Right lobe of liver (tissue), 6 donors: Measurements from ENCODE around the gene PEPD. TPM values are rescaled to one million over a fixed set of nuclear protein-coding genes. Genes with fewer than 3 reads are reported as not detected.

Experiments
- ATAC-seq, 4 donors: fragments of 200-7000 bp; cut with Tn5 transposase; one replicate each; pipeline ENCODE4 v1.9.1; 2020; ENCODE audit warnings: mild to moderate bottlenecking in 4 of 4, moderate library complexity in 4 of 4
- DNase-seq, 3 donors: peaks; one replicate each; pipeline ENCODE4 v3.0.0-alpha.2; 2020
- H3K27ac ChIP-seq, 3 donors: fragments of 200-600 bp; one replicate each; pipeline ENCODE4 v1.8.0; 2022
- H3K27me3 ChIP-seq, 2 donors: fragments of 200-600 bp; one replicate each; pipeline ENCODE4 v1.8.0; 2022
- H3K36me3 ChIP-seq, 4 donors: fragments of 200-600 bp; sonication (generic) in 1 of 4; one replicate each; pipeline versions ENCODE4 v1.5.1 to v1.8.0; 2017 to 2022; ENCODE audit warnings: control low read depth in 1 of 4
- H3K4me1 ChIP-seq, 4 donors: fragments of 200-600 bp; sonication (generic) in 1 of 4; one replicate each; pipeline versions ENCODE4 v1.5.1 to v1.8.0; 2017 to 2022; ENCODE audit warnings: control low read depth in 1 of 4
- H3K4me3 ChIP-seq, 3 donors: fragments of 200-600 bp; one replicate each; pipeline ENCODE4 v1.8.0; 2022
- H3K9me3 ChIP-seq, 4 donors: fragments of 200-600 bp; sonication (generic) in 1 of 4; one replicate each; pipeline versions ENCODE4 v1.5.1 to v1.8.0; 2017 to 2022; ENCODE audit warnings: control low read depth in 1 of 4
- CTCF ChIP-seq, 4 donors: fragments of 200-600 bp in 3 of 4; fragments of 450-650 bp in 1 of 4; IDR thresholded peaks; one replicate each; pipeline versions ENCODE4 v1.5.1 to v1.8.0; 2016 to 2022; ENCODE audit warnings: antibody characterized with exemption in 4 of 4, mild to moderate bottlenecking in 2 of 4
- POLR2A ChIP-seq: fragments of 450-650 bp; IDR thresholded peaks from one replicate; pipeline ENCODE4 v1.6.1; 2017; ENCODE audit warnings: antibody characterized with exemption, mild to moderate bottlenecking
- WGBS: methylation state at CpG from one replicate; pipeline ENCODE4 v1.1.6; 2018; ENCODE audit warnings: low coverage, low lambda C conversion rate; ENCODE audit not compliant: insufficient coverage; ENCODE audit errors: missing lambda C conversion rate; 5-methylcytosine and 5-hydroxymethylcytosine counted together
- intact Hi-C, 2 donors: fragments of 100-400 bp; cut with DNase I; formaldehyde crosslinking; loops; one replicate each; pipeline versions ENCODE4 v1.11.2 to v1.14.1; 2022
- total RNA-seq, 6 experiments: library from RNA; depleted of rRNA in 2 of 6; stranded (reverse); fragments of >200 nt in 2 of 6; fragmentation: NEBNext Ultra II Directional in 3 of 6; extraction: Animal tissue kit (Norgen Biotek cat#: 25700) in 3 of 6; gene quantifications; one replicate each; pipeline versions ENCODE4 v1.1.0 to v1.2.4, GENCODE V29; 2016 to 2023
- donor health status: DM: no; HTN: yes; CAD: no.
- donor health status: DM: no; HTN: no; CAD: no.
- donor health status: DM: no; HTN: no; CAD: no.
- donor health status: DM: no; HTN: yes; CAD: no.
- donor health status: DM: no; HTN: yes; CAD: no.

PEPD gene
- total RNA-seq, 6 experiments from 2014 or later, result 121 to 261 (median 167) TPM

GRCh38 chr19:33370783-33371182 is 150.8 kb downstream of the PEPD start:
- ATAC-seq (no peak), DNase-seq (no peak)
- 66% methylated on average over 3 of the region's 4 CpGs for WGBS
- intact Hi-C loops, result no loop called here
- Histone ChIP-seq H3K27me3 (no peaks in the 10 kb centered on the region), H3K4me1 (peaks cover 0 to 12% (median 2%) of the 10 kb centered on the region in 4 donors), H3K36me3 (no peaks in the 10 kb centered on the region), H3K4me3 (no peak overlapping the region), H3K27ac (no peak overlapping the region), H3K9me3 (no peaks in the 10 kb centered on the region)
- TF ChIP-seq POLR2A (no peak), CTCF (IDR thresholded peaks at IDR 0.05) (no peak)

DNA sequence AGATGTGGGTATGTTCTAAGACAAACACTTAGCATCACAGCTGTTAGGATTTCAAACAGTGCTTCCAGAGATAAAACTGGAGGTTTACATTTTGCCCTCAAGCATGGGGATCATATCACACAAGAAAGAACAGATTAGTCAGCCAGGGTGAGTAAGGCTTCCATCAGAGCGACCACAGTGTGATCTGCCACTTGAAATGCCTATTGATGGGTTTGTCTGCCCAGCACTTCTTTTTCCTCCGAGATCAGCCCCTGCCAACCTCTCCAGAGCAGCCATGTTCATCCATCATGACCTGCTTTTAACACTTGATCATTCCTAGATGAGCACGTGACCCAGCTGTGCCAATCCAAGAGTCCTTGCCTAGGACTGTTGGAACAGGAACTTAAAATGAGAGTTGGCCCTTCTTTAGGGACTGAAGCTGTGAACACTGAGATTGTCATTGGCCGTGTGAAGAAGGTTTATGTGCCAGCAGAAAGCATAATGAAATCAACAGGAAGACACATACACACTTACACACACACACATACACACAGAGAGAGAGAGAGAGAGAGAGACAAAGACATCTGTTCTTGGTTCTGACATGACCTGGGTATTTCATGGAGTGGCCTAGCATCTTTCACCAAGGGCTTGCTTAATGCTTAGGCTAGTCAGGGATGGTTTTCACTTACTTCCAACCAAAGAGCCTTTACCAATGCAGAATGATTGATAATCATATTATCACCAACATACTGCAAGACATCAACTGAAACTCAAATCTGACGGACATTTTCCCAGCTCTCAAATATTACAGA is 153.3 kb downstream of the PEPD start:
- Histone ChIP-seq H3K27ac (no peak overlapping the region), H3K27me3 (no peaks in the 10 kb centered on the region), H3K4me3 (no peak overlapping the region), H3K9me3 (no peaks in the 10 kb centered on the region), H3K36me3 (no peaks in the 10 kb centered on the region), H3K4me1 (no peaks in the 10 kb centered on the region)
- intact Hi-C loops, result no loop called here
- 82% methylated on average over 3 of the region's 5 CpGs for WGBS
- ATAC-seq (no peak), DNase-seq (no peak)
- TF ChIP-seq CTCF (IDR thresholded peaks at IDR 0.05), result no peak
- TF ChIP-seq POLR2A, result no peak

DNA sequence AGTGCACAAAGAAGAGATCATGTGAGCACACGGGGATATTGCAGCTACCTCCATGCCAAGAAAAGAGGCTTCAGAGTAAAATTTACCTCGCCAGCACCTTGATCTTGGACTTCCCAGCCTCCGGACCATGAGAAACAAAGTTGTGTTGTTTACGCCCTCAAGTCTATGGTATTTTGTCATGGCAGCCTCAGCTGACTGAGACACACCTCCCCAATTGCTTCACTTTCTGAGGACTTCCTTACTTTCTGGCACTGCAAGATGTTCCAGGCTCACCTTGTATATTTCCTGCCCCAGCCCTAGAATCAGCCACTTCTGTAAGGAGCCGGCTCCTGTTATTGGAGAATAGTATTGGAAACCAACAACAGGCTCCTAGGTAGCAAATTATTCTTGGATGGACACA is 154.7 kb downstream of the PEPD start:
- Histone ChIP-seq H3K27ac (no peak overlapping the region), H3K36me3 (no peaks in the 10 kb centered on the region), H3K9me3 (no peaks in the 10 kb centered on the region), H3K4me3 (no peak overlapping the region), H3K4me1 (no peaks in the 10 kb centered on the region), H3K27me3 (no peaks in the 10 kb centered on the region)
- 100% methylated on average over 2 of the region's 5 CpGs for WGBS
- DNase-seq (no peak), ATAC-seq (no peak)
- no peak for TF ChIP-seq CTCF (IDR thresholded peaks at IDR 0.05)
- TF ChIP-seq POLR2A, result no peak
- intact Hi-C loops, result no loop called here

- no peak for ATAC-seq
- intact Hi-C loops, result no loop called here
- no peaks in the 10 kb centered on the region for H3K36me3 ChIP-seq
- DNase-seq, result no peak
- TF ChIP-seq CTCF (IDR thresholded peaks at IDR 0.05) (no peak), POLR2A (no peak)
- no peak overlapping the region for H3K27ac ChIP-seq
- H3K4me3 ChIP-seq, result no peak overlapping the region
- H3K9me3 ChIP-seq, result no peaks in the 10 kb centered on the region
- no peaks in the 10 kb centered on the region for H3K4me1 ChIP-seq
- no peaks in the 10 kb centered on the region for H3K27me3 ChIP-seq
- 79% methylated on average over 6 of the region's 6 CpGs for whole genome bisulfite sequencing
These were observed 155.5 kb downstream of the PEPD start for GRCh38 chr19:33366127-33366526.
